ENCODE data around the gene CELF4. TPM values are rescaled to one million over a fixed set of nuclear protein-coding genes. Genes with fewer than 3 reads are reported as not detected.

CELF4 gene
- total RNA-seq, 2 donors from 2014 or later, result 3.3 to 4.7 TPM

DNA sequence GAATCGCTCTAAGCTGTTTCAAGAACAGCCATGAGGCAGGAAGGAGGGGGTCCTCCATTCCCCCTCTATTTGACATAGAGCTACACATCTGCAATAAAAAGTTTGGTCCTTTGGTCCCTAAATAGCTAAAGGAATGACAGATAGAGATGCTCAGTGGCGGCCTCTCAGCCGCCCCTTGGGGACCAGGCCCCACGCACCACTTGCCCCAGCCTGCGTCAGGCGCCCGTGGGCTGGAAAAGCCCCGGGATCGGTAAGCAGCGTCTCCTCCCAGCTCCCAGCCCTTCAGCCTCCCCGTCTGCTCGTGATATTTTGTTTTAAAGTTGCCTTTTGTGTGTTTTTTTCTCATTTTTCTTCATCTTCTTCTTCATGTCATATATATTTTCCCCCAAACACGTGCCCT, 321.0 kb downstream of the CELF4 start:
- no peak overlapping the region for H3K4me3 ChIP-seq
- no peaks in the 10 kb centered on the region for H3K4me1 ChIP-seq
- no peak overlapping the region for H3K27ac ChIP-seq
- H3K36me3 ChIP-seq (replicated peaks in 1 of 2; ENCODE audit: insufficient read depth in 1 of 2, low read depth in 2 of 2), result no peaks in the 10 kb centered on the region
- H3K9me3 ChIP-seq, result no peaks in the 10 kb centered on the region
- TF ChIP-seq, protein P1, sequence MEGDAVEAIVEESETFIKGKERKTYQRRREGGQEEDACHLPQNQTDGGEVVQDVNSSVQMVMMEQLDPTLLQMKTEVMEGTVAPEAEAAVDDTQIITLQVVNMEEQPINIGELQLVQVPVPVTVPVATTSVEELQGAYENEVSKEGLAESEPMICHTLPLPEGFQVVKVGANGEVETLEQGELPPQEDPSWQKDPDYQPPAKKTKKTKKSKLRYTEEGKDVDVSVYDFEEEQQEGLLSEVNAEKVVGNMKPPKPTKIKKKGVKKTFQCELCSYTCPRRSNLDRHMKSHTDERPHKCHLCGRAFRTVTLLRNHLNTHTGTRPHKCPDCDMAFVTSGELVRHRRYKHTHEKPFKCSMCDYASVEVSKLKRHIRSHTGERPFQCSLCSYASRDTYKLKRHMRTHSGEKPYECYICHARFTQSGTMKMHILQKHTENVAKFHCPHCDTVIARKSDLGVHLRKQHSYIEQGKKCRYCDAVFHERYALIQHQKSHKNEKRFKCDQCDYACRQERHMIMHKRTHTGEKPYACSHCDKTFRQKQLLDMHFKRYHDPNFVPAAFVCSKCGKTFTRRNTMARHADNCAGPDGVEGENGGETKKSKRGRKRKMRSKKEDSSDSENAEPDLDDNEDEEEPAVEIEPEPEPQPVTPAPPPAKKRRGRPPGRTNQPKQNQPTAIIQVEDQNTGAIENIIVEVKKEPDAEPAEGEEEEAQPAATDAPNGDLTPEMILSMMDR (IDR thresholded peaks at IDR 0.05), result no peak
- TF ChIP-seq POLR2A (IDR thresholded peaks at IDR 0.05), result no peak
- no peaks in the 10 kb centered on the region for H3K27me3 ChIP-seq
- intact Hi-C loops (cut with DNase I), result no loop called here
- ATAC-seq (no peak), DNase-seq (no peak)
- 93 to 94% methylated on average over 13 of the region's 13 CpGs for WGBS, 2 donors

DNA sequence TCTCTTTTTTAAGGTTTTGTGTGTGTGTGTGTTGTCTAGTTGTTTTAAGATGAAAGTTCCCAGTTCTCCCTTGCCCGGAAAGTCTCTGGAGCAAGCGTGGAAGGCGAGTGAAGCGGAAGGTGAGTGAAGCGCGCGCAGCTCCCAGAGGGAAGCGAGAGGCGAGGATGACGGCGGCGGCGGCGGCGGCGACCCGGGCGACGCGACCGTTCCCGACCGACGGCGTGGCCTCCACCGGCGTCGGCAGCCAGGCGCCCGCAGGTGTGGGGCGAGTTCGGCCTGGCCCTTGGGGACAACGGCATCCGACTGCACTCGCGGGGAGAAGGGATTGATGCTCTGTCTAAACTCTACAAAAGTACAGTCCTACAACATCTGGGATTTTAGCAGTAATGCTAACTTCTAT, 321.9 kb downstream of the CELF4 start:
- Histone ChIP-seq H3K9me3 (no peaks in the 10 kb centered on the region), H3K4me1 (no peaks in the 10 kb centered on the region), H3K4me3 (no peak overlapping the region), H3K27ac (no peak overlapping the region), H3K27me3 (no peaks in the 10 kb centered on the region), H3K36me3 (replicated peaks in 1 of 2; ENCODE audit: insufficient read depth in 1 of 2, low read depth in 2 of 2) (no peaks in the 10 kb centered on the region)
- intact Hi-C loops (cut with DNase I), result no loop called here
- WGBS, 2 donors, result 44 to 59% methylated on average over 36 of the region's 36 CpGs
- TF ChIP-seq, protein P1 (IDR thresholded peaks at IDR 0.05), result no peak
- TF ChIP-seq POLR2A (IDR thresholded peaks at IDR 0.05), result no peak
- ATAC-seq (no peak), DNase-seq (no peak)

DNA sequence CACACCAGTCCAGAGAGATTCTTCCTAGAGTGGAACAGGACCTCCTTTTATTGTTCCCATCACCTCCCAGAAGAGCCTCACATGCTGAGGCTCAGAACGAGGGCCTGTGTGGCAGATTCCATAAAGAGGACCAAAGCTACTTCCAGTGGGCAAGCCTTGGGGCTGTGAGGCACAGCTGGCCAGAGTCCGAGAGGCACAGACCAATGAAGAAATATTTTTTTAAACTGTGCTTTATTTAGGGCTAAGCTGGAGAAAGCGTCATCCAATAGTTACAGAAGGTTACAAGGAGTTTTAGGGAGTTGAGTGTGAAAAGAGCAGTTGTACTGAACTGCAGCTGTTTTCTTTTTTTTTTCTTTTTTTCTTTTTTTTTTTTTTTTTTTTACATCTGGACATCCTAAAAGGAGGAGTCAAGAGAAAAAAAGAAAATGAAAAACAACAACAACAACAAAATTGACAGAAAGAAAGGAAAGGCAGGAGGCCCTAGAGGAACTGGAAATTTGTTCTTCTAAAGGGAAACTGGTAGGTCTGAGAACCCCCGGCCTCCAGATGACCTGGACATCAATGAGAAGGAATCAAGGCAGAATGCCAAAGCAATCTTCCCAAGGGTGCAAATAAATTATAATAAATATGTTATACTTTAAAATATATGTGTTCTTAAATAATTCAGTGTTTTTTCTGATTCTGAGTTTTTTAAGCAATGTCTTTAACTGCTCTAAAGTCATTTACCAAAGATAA, 322.6 kb downstream of the CELF4 start:
- no peak overlapping the region for H3K4me3 ChIP-seq
- no peak for TF ChIP-seq POLR2A (IDR thresholded peaks at IDR 0.05)
- TF ChIP-seq, protein P1 (IDR thresholded peaks at IDR 0.05), result no peak
- ATAC-seq (no peak), DNase-seq (no peak)
- no peaks in the 10 kb centered on the region for H3K9me3 ChIP-seq
- H3K27ac ChIP-seq, result no peak overlapping the region
- no peaks in the 10 kb centered on the region for H3K4me1 ChIP-seq
- intact Hi-C loops (cut with DNase I), result no loop called here
- no peaks in the 10 kb centered on the region for H3K36me3 ChIP-seq (replicated peaks in 1 of 2; ENCODE audit: insufficient read depth in 1 of 2, low read depth in 2 of 2)
- H3K27me3 ChIP-seq, result no peaks in the 10 kb centered on the region
- 85 to 91% methylated on average over 4 of the region's 4 CpGs for WGBS, 2 donors

DNA sequence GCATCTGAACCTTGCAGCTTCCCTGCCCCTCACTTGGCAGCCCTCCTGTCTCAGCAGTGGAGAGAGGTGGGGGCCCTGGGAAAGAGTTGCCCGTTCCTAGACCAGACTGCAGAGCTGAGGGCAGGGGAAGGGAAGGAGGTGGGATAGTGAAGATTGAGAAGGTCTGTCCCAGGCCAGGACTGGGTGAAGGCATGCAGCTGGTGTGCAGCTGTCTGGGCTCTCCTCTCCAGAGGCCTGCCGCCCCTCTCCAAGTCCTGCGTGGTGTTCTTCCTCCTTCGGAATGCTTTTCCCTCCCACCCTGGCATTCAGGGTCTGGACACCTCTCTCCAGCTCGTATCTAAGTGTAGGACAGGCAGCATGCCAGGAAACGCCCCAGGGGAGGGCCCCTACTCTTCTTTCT, 323.5 kb downstream of the CELF4 start:
- intact Hi-C loops (cut with DNase I), result no loop called here
- Histone ChIP-seq H3K27ac (no peak overlapping the region), H3K36me3 (replicated peaks in 1 of 2; ENCODE audit: insufficient read depth in 1 of 2, low read depth in 2 of 2) (no peaks in the 10 kb centered on the region), H3K4me1 (no peaks in the 10 kb centered on the region), H3K27me3 (no peaks in the 10 kb centered on the region), H3K9me3 (no peaks in the 10 kb centered on the region), H3K4me3 (no peak overlapping the region)
- ATAC-seq (no peak), DNase-seq (no peak)
- 69 to 70% methylated on average over 6 of the region's 6 CpGs for WGBS, 2 donors
- TF ChIP-seq, protein P1 (IDR thresholded peaks at IDR 0.05), result no peak
- no peak for TF ChIP-seq POLR2A (IDR thresholded peaks at IDR 0.05)

Measured in body of pancreas (tissue), 4 donors.